Uterus (tissue), 4 donors: ENCODE measurements around the gene CEBPB. TPM values are rescaled to one million over a fixed set of nuclear protein-coding genes. Genes with fewer than 3 reads are reported as not detected.

Source experiments
- DNase-seq, 2 donors: peaks; one replicate each; pipeline ENCODE4 v3.0.0-alpha.2; 2019 to 2020
- H3K27ac ChIP-seq, 2 donors: fragments of 200-600 bp; sonication (generic); 1 replicate in 1 of 2; 2 replicates in 1 of 2; pipeline ENCODE4 v1.5.1; 2016 to 2018
- H3K27me3 ChIP-seq, 2 donors: fragments of 200-600 bp; sonication (generic); one replicate each; pipeline ENCODE4 v1.5.1; 2018 to 2019; ENCODE audit warnings: control low read depth in 1 of 2
- H3K36me3 ChIP-seq, 2 donors: fragments of 200-600 bp; sonication (generic); one replicate each; pipeline ENCODE4 v1.5.1; 2019; ENCODE audit warnings: control low read depth in 1 of 2
- H3K4me1 ChIP-seq, 2 donors: fragments of 200-600 bp; sonication (generic); one replicate each; pipeline ENCODE4 v1.5.1; 2018 to 2019; ENCODE audit warnings: control low read depth in 1 of 2
- H3K4me3 ChIP-seq, 2 donors: fragments of 200-600 bp; sonication (generic); 1 replicate in 1 of 2; 2 replicates in 1 of 2; pipeline ENCODE4 v1.5.1; 2018 to 2019; ENCODE audit warnings: mild to moderate bottlenecking in 1 of 2
- H3K9me3 ChIP-seq, 2 donors: fragments of 200-600 bp; sonication (generic); one replicate each; pipeline ENCODE4 v1.5.1; 2019; ENCODE audit warnings: control low read depth in 1 of 2
- CTCF ChIP-seq, 4 experiments: fragments of 200-600 bp in 2 of 4; fragments of 450-650 bp in 2 of 4; sonication (generic) in 2 of 4; IDR thresholded peaks; one replicate each; pipeline ENCODE4 v1.5.1; 2016 to 2019; ENCODE audit warnings: antibody characterized with exemption in 4 of 4, mild to moderate bottlenecking in 2 of 4, moderate library complexity in 1 of 4
- POLR2A ChIP-seq, 2 donors: fragments of 450-650 bp; IDR thresholded peaks; one replicate each; pipeline ENCODE4 v1.6.1; 2016; ENCODE audit warnings: antibody characterized with exemption in 2 of 2, mild to moderate bottlenecking in 1 of 2, moderate library complexity in 1 of 2
- intact Hi-C: fragments of 100-400 bp; cut with DNase I; formaldehyde crosslinking; loops from one replicate; pipeline ENCODE4 v1.15.1; 2023; ENCODE audit warnings: low total_unique reads
- total RNA-seq, 4 donors: library from RNA; depleted of rRNA in 3 of 4; stranded (reverse); fragments of >200 nt in 3 of 4; gene quantifications; one replicate each; pipeline versions ENCODE4 v1.1.0 to v1.2.4, GENCODE V29; 2014 to 2023
- donor health status: DM: yes; HTN: yes; CAD: no.

The CEBPB gene
- total RNA-seq, 4 donors from 2014 or later, result 15.6 to 100 (median 59.9) TPM

- Histone ChIP-seq H3K27ac (no peak overlapping the region), H3K27me3 (no peaks in the 10 kb centered on the region), H3K4me3 (no peak overlapping the region), H3K4me1 (no peaks in the 10 kb centered on the region), H3K36me3 (no peaks in the 10 kb centered on the region), H3K9me3 (no peaks in the 10 kb centered on the region)
- DNase-seq, result no peak
- TF ChIP-seq CTCF (IDR thresholded peaks at IDR 0.05) (no peak), POLR2A (IDR thresholded peaks at IDR 0.05) (no peak)
- intact Hi-C loops, result no loop called here
Measured at GRCh38 chr20:50232651-50233324, 42.2 kb downstream of the CEBPB start.

GRCh38 chr20:50233325-50234212, 42.9 kb downstream of the CEBPB start:
- H3K27me3 ChIP-seq, result no peaks in the 10 kb centered on the region
- DNase-seq, result no peak
- no peaks in the 10 kb centered on the region for H3K4me1 ChIP-seq
- peak overlapping the region in 1 of 2 donors; percentile 31 for H3K27ac ChIP-seq
- no peaks in the 10 kb centered on the region for H3K36me3 ChIP-seq
- H3K4me3 ChIP-seq, result no peak overlapping the region
- no peak for TF ChIP-seq POLR2A (IDR thresholded peaks at IDR 0.05)
- TF ChIP-seq CTCF (IDR thresholded peaks at IDR 0.05), result no peak
- intact Hi-C loops, result no loop called here
- H3K9me3 ChIP-seq, result no peaks in the 10 kb centered on the region

GRCh38 chr20:50234288-50234687, 43.7 kb downstream of the CEBPB start:
- no peak for DNase-seq
- no peaks in the 10 kb centered on the region for H3K27me3 ChIP-seq
- no peaks in the 10 kb centered on the region for H3K9me3 ChIP-seq
- H3K36me3 ChIP-seq, result no peaks in the 10 kb centered on the region
- H3K4me1 ChIP-seq, result no peaks in the 10 kb centered on the region
- intact Hi-C loops, result no loop called here
- no peak for TF ChIP-seq CTCF (IDR thresholded peaks at IDR 0.05)
- TF ChIP-seq POLR2A (IDR thresholded peaks at IDR 0.05), result no peak
- no peak overlapping the region for H3K4me3 ChIP-seq
- no peak overlapping the region for H3K27ac ChIP-seq

- H3K4me1 ChIP-seq, result no peaks in the 10 kb centered on the region
- H3K9me3 ChIP-seq, result no peaks in the 10 kb centered on the region
- DNase-seq, result no peak
- H3K27ac ChIP-seq, result no peak overlapping the region
- no peaks in the 10 kb centered on the region for H3K27me3 ChIP-seq
- intact Hi-C loops, result no loop called here
- H3K36me3 ChIP-seq, result no peaks in the 10 kb centered on the region
- H3K4me3 ChIP-seq, result no peak overlapping the region
- TF ChIP-seq POLR2A (IDR thresholded peaks at IDR 0.05) (no peak), CTCF (IDR thresholded peaks at IDR 0.05) (no peak)
Measured at GRCh38 chr20:50237349-50237748, 46.7 kb downstream of the CEBPB start.
